NCI-H524 (cell line): ENCODE data around the gene ANKRD44.
"Not testable (repeated sequence)": the region's sequence is repeated elsewhere in the genome, so short reads cannot be mapped to it uniquely, and the experiment has no call there.

ENCODE experiments used
- DNase-seq, 2 experiments: peaks; one replicate each; lab custom pipeline; 2025; lab: John Stamatoyannopoulos, UW

Gene ANKRD44

GRCh38 chr2:197028230-197028629, 282.4 kb downstream of the ANKRD44 start:
- DNase-seq = no peak

GRCh38 chr2:197024206-197024605, 286.4 kb downstream of the ANKRD44 start:
- DNase-seq = peak in 1 of 2 experiments; percentile 35

GRCh38 chr2:197020921-197021320, 289.7 kb downstream of the ANKRD44 start:
- not testable (repeated sequence) for DNase-seq

- DNase-seq = no peak
Observed at GRCh38 chr2:197013098-197013497, 297.5 kb downstream of the ANKRD44 start.

- peak; percentile 14 to 72 for DNase-seq
Observed at GRCh38 chr2:197011801-197012641, 298.6 kb downstream of the ANKRD44 start.

GRCh38 chr2:197011021-197011417, 299.6 kb downstream of the ANKRD44 start:
- DNase-seq = peak in 1 of 2 experiments; percentile 18

GRCh38 chr2:197010200-197011020, 300.2 kb downstream of the ANKRD44 start:
- no peak for DNase-seq

GRCh38 chr2:197008741-197009341, 301.7 kb downstream of the ANKRD44 start:
- DNase-seq = not testable (repeated sequence)

GRCh38 chr2:197007716-197008628, 302.6 kb downstream of the ANKRD44 start:
- peak in 1 of 2 experiments; percentile 33 for DNase-seq

GRCh38 chr2:197001921-197002320, 308.7 kb downstream of the ANKRD44 start:
- no peak for DNase-seq

- DNase-seq = no peak
Observed at GRCh38 chr2:196995757-196996314, 314.7 kb downstream of the ANKRD44 start.

- DNase-seq = no peak
Observed at GRCh38 chr2:196994764-196995163, 315.8 kb downstream of the ANKRD44 start.

GRCh38 chr2:196993617-196994016, 317.0 kb downstream of the ANKRD44 start:
- DNase-seq = no peak

- no peak for DNase-seq
Observed at GRCh38 chr2:196992466-196992865, 318.1 kb downstream of the ANKRD44 start.

- DNase-seq = no peak
Observed at GRCh38 chr2:196990788-196991461, 319.7 kb downstream of the ANKRD44 start.

- DNase-seq = no peak
Observed at GRCh38 chr2:196990092-196990491, 320.5 kb downstream of the ANKRD44 start.

- no peak for DNase-seq
Observed at GRCh38 chr2:196989496-196989895, 321.1 kb downstream of the ANKRD44 start.

- DNase-seq = no peak
Observed at GRCh38 chr2:196988639-196989038, 321.9 kb downstream of the ANKRD44 start.

- no peak for DNase-seq
Observed at GRCh38 chr2:196987649-196988364, 322.8 kb downstream of the ANKRD44 start.

- DNase-seq = no peak
Observed at GRCh38 chr2:196987298-196987648, 323.3 kb downstream of the ANKRD44 start.
